Fibroblast of lung (primary cell): ENCODE data around the gene TXNDC5. TPM values are rescaled to one million over a fixed set of nuclear protein-coding genes. Genes with fewer than 3 reads are reported as not detected.

Source experiments
- DNase-seq, 2 donors: peaks; one replicate each; pipeline versions ENCODE4 v3.0.0 to v3.0.0-alpha.2; 2010; ENCODE audit warnings: low read depth in 2 of 2
- H2AFZ ChIP-seq: 2 replicates; pipeline ENCODE4 v1.5.1; 2012; ENCODE audit warnings: low read length, control low read depth, inconsistent platforms
- H3K27ac ChIP-seq: 2 replicates; pipeline ENCODE4 v1.5.1; 2011; ENCODE audit warnings: low read length, control low read depth; ENCODE audit not compliant: insufficient read depth
- H3K27me3 ChIP-seq: 2 replicates; pipeline ENCODE4 v1.5.1; 2011; ENCODE audit warnings: mild to moderate bottlenecking, low read length; ENCODE audit not compliant: control insufficient read depth, insufficient read depth
- H3K36me3 ChIP-seq: 2 replicates; pipeline ENCODE4 v1.5.1; 2011; ENCODE audit warnings: low read length; ENCODE audit not compliant: control insufficient read depth, insufficient read depth
- H3K4me1 ChIP-seq: 2 replicates; pipeline ENCODE4 v1.5.1; 2011; ENCODE audit warnings: low read length; ENCODE audit not compliant: control insufficient read depth, insufficient read depth; ENCODE audit errors: extremely low read depth
- H3K4me2 ChIP-seq: 2 replicates; pipeline ENCODE4 v1.5.1; 2011; ENCODE audit warnings: low read length, control low read depth; ENCODE audit not compliant: insufficient read depth; ENCODE audit errors: extremely low read depth
- H3K4me3 ChIP-seq, 4 experiments: fragments of 200-600 bp in 1 of 4; sonication (generic) in 1 of 4; replicated peaks in 1 of 4; 2 replicates each; pipeline ENCODE4 v1.5.1; 2011 to 2016; ENCODE audit warnings: low read length in 4 of 4, low read depth in 3 of 4, mild to moderate bottlenecking in 3 of 4, control low read depth in 2 of 4, inconsistent platforms in 1 of 4, mixed read lengths in 1 of 4; ENCODE audit not compliant: insufficient read depth in 1 of 4; ENCODE audit errors: control extremely low read depth in 1 of 4
- H3K79me2 ChIP-seq: 2 replicates; pipeline ENCODE4 v1.5.1; 2012; ENCODE audit warnings: mild to moderate bottlenecking, low read length, inconsistent platforms; ENCODE audit not compliant: control insufficient read depth, insufficient read depth
- H3K9ac ChIP-seq: 2 replicates; pipeline ENCODE4 v1.5.1; 2011; ENCODE audit warnings: mild to moderate bottlenecking, low read length, control low read depth; ENCODE audit not compliant: insufficient read depth
- H3K9me3 ChIP-seq: 2 replicates; pipeline ENCODE4 v1.5.1; 2012; ENCODE audit warnings: low read depth, low read length; ENCODE audit not compliant: control insufficient read depth, insufficient read depth
- H4K20me1 ChIP-seq: 2 replicates; pipeline ENCODE4 v1.5.1; 2011; ENCODE audit warnings: low read length; ENCODE audit not compliant: control insufficient read depth, insufficient read depth; ENCODE audit errors: extremely low read depth
- EZH2 ChIP-seq: IDR thresholded peaks from 2 replicates; pipeline ENCODE4 v1.5.1; 2012; ENCODE audit warnings: low read length, control low read depth, mild to moderate bottlenecking; ENCODE audit errors: missing control alignments
- polyA plus RNA-seq, 2 donors: library from polyadenylated mRNA; depleted of rRNA in 1 of 2; stranded (reverse) in 1 of 2; unstranded in 1 of 2; fragments of >200 nt; gene quantifications; 2 replicates each; pipeline ENCODE4 v1.2.1, GENCODE V29; 2011 to 2012; ENCODE audit warnings: missing spikeins in 1 of 2
- total RNA-seq: library from RNA; depleted of rRNA; stranded (reverse); fragments of >200 nt; gene quantifications from 2 replicates; pipeline ENCODE4 v1.2.1, GENCODE V29; 2014
- TF ChIP-seq, protein P1 (sequence below), 2 donors: IDR thresholded peaks in 1 of 2; conservative IDR thresholded peaks in 1 of 2; 1 replicate in 1 of 2; 2 replicates in 1 of 2; pipeline ENCODE4 v1.5.1; 2011 to 2012; ENCODE audit warnings: low read length in 2 of 2, control low read depth in 1 of 2, inconsistent platforms in 1 of 2, low read depth in 1 of 2, mild to moderate bottlenecking in 1 of 2

Gene TXNDC5
- total and polyA plus RNA-seq, 2 donors (not counting 1 experiment from before 2014, with no cell fraction given) = 349 to 354 TPM

DNA sequence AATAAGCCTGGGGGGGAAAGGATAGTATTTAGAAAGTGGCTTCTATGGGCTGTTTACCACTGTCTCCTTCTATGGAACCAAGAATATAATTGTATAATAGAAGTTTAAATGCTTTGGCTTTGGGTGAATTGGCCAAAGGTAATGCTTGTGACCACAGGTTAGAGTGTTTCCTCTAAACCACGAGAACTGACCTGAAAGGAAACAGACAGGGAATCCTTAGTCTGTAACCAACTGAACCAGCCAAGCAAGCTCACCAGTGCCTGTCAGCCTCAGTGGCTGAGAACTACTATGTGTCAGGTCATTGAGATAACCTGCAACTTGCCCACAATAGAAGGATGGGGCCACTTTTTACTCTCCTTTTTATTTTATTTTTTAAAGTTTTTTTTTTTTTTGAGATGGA, 47.9 kb upstream of the TXNDC5 start:
- Histone ChIP-seq H3K79me2 (no peaks in the 10 kb centered on the region), H3K4me2 (no peak overlapping the region), H3K4me3 (no peak overlapping the region), H2AFZ (no peak overlapping the region), H3K9ac (no peak overlapping the region), H3K36me3 (no peaks in the 10 kb centered on the region), H3K27me3 (no peaks in the 10 kb centered on the region), H3K27ac (no peak overlapping the region), H4K20me1 (no peaks in the 10 kb centered on the region), H3K4me1 (no peaks in the 10 kb centered on the region), H3K9me3 (no peaks in the 10 kb centered on the region)
- no peak for DNase-seq
- TF ChIP-seq EZH2 = no peak
- TF ChIP-seq, protein P1, sequence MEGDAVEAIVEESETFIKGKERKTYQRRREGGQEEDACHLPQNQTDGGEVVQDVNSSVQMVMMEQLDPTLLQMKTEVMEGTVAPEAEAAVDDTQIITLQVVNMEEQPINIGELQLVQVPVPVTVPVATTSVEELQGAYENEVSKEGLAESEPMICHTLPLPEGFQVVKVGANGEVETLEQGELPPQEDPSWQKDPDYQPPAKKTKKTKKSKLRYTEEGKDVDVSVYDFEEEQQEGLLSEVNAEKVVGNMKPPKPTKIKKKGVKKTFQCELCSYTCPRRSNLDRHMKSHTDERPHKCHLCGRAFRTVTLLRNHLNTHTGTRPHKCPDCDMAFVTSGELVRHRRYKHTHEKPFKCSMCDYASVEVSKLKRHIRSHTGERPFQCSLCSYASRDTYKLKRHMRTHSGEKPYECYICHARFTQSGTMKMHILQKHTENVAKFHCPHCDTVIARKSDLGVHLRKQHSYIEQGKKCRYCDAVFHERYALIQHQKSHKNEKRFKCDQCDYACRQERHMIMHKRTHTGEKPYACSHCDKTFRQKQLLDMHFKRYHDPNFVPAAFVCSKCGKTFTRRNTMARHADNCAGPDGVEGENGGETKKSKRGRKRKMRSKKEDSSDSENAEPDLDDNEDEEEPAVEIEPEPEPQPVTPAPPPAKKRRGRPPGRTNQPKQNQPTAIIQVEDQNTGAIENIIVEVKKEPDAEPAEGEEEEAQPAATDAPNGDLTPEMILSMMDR (conservative IDR thresholded peaks at IDR 0.05 in 1 of 2, IDR thresholded peaks at IDR 0.05 in 1 of 2; ENCODE audit: low read depth in 1 of 2, low read length in 2 of 2) = no peak

DNA sequence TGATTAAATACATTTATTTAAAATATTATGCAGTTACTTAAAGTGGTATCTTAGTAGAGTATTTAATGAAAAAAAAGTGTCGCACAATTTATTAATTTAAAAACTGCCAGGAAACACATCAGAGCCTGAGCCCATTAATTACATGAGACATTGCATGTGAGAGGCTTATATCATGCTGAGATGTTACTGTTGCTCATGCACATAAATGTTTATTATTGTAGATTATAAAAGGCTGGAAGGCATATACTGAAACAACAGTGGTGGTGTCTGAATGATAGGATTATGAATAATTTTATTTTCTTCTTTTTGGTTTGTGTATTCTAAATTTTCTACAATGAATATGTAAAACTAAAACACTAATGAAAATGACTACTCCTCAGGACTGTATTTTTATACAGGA, 45.7 kb upstream of the TXNDC5 start:
- TF ChIP-seq, protein P1 (conservative IDR thresholded peaks at IDR 0.05 in 1 of 2, IDR thresholded peaks at IDR 0.05 in 1 of 2; ENCODE audit: low read depth in 1 of 2, low read length in 2 of 2) = no peak
- no peak overlapping the region for H3K27ac ChIP-seq
- H3K36me3 ChIP-seq = no peaks in the 10 kb centered on the region
- H4K20me1 ChIP-seq = no peaks in the 10 kb centered on the region
- H3K79me2 ChIP-seq = no peaks in the 10 kb centered on the region
- H3K4me1 ChIP-seq = no peaks in the 10 kb centered on the region
- no peaks in the 10 kb centered on the region for H3K27me3 ChIP-seq
- DNase-seq = no peak
- H3K9ac ChIP-seq = no peak overlapping the region
- H2AFZ ChIP-seq = no peak overlapping the region
- no peaks in the 10 kb centered on the region for H3K9me3 ChIP-seq
- no peak overlapping the region for H3K4me2 ChIP-seq
- no peak overlapping the region for H3K4me3 ChIP-seq

DNA sequence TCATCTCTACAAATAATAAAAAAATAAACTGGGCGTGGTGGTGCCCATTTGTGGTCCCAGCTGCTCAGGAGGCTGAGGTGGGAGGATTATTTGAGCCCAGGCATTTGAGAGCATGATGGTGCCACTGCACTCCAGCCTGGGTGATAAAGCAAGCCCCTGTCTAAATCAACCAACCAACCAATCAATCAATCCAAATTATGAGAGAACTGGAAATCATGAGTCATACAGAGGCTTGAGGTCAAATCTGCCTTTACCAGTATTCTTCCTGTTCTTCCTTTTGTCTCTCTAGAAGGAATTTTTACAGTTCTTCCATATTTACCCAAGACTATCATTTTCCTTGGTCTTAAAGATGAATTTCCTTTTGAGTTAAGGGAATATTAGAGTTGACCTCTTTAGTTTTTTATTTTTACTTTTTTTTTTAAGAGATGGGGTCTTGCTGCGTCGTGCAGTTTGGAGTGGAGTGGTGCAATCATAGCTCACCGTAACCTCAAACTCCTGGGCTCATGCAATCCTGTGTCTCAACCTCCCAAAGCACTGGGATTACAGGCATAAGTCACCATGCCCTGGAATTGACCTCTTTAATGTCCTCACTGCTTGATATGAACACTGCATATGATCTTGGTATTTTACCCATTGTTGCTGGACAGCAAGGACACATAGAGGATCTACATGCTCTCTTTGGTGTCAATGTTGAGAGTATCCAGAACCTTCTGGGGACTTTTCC, 44.1 kb upstream of the TXNDC5 start:
- H3K9ac ChIP-seq = no peak overlapping the region
- no peaks in the 10 kb centered on the region for H3K36me3 ChIP-seq
- H2AFZ ChIP-seq = no peak overlapping the region
- H3K9me3 ChIP-seq = no peaks in the 10 kb centered on the region
- no peak overlapping the region for H3K4me3 ChIP-seq
- H3K4me2 ChIP-seq = no peak overlapping the region
- no peaks in the 10 kb centered on the region for H3K27me3 ChIP-seq
- no peak overlapping the region for H3K27ac ChIP-seq
- TF ChIP-seq, protein P1 (conservative IDR thresholded peaks at IDR 0.05 in 1 of 2, IDR thresholded peaks at IDR 0.05 in 1 of 2; ENCODE audit: low read depth in 1 of 2, low read length in 2 of 2) = no peak
- no peak for TF ChIP-seq EZH2
- no peak for DNase-seq
- H4K20me1 ChIP-seq = no peaks in the 10 kb centered on the region
- H3K4me1 ChIP-seq = no peaks in the 10 kb centered on the region
- H3K79me2 ChIP-seq = no peaks in the 10 kb centered on the region
